Epithelial cell of proximal tubule (primary cell): ENCODE data around the gene RNF217. TPM values are rescaled to one million over a fixed set of nuclear protein-coding genes. Genes with fewer than 3 reads are reported as not detected.
"Not testable (repeated sequence)": the region's sequence is repeated elsewhere in the genome, so short reads cannot be mapped to it uniquely, and the experiment has no call there.

Source experiments
- DNase-seq: peaks from one replicate; pipeline ENCODE4 v3.0.0-alpha.2; 2011; ENCODE audit warnings: low read depth
- H3K4me3 ChIP-seq: 2 replicates; pipeline ENCODE4 v1.5.1; 2011; ENCODE audit warnings: low read depth, mild to moderate bottlenecking, low read length
- total RNA-seq: library from RNA; depleted of rRNA; stranded (reverse); fragments of >200 nt; gene quantifications from 2 replicates; pipeline ENCODE4 v1.2.3, GENCODE V29; 2015
- TF ChIP-seq, protein P1 (sequence below): conservative IDR thresholded peaks from 2 replicates; pipeline ENCODE4 v1.5.1; 2012; ENCODE audit warnings: low read depth, mild to moderate bottlenecking, low read length

The RNF217 gene
- total RNA-seq, 1 donor from 2014 or later, result 12.6 TPM

DNA sequence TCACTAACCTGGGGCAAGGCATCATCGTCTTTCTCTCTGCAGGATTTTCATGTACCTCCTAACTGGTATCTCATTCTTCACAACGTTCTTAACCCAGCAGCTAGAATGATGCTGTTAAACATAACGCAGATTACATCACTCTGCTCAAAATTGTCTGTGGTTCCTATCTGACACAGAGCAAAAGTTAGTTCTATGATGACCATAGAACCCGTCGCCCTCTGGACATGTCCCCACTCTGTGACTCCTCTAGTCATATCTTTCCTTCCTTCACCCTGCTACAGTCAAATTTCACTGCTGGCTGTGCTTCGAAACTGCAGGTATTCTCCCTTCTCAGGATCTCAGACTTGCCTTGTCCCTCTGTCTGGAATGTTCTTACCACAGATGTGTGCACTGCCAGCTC lies 103.9 kb downstream of the RNF217 start:
- TF ChIP-seq, protein P1, sequence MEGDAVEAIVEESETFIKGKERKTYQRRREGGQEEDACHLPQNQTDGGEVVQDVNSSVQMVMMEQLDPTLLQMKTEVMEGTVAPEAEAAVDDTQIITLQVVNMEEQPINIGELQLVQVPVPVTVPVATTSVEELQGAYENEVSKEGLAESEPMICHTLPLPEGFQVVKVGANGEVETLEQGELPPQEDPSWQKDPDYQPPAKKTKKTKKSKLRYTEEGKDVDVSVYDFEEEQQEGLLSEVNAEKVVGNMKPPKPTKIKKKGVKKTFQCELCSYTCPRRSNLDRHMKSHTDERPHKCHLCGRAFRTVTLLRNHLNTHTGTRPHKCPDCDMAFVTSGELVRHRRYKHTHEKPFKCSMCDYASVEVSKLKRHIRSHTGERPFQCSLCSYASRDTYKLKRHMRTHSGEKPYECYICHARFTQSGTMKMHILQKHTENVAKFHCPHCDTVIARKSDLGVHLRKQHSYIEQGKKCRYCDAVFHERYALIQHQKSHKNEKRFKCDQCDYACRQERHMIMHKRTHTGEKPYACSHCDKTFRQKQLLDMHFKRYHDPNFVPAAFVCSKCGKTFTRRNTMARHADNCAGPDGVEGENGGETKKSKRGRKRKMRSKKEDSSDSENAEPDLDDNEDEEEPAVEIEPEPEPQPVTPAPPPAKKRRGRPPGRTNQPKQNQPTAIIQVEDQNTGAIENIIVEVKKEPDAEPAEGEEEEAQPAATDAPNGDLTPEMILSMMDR, result no peak
- DNase-seq, result no peak
- no peak overlapping the region for H3K4me3 ChIP-seq

DNA sequence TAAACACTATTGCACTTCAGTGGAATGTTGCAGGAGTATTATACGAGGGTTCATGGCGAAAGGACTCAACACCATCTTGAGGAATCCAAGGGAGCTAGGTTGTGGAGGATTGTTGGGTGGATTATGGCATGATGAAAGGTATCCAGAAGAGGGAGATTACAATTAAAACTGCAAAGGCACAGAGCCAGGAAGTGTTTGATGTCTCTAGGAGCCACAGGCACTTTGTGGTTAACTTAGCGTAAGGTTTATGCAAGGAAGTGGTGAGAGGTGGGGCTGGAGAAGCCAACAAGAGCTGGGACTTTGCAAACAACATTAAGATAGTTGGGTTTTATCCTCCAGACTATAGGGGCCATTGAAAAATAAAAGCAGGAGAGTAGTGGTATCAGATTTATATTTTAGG lies 104.7 kb downstream of the RNF217 start:
- no peak overlapping the region for H3K4me3 ChIP-seq
- TF ChIP-seq, protein P1, result no peak
- DNase-seq, result no peak

DNA sequence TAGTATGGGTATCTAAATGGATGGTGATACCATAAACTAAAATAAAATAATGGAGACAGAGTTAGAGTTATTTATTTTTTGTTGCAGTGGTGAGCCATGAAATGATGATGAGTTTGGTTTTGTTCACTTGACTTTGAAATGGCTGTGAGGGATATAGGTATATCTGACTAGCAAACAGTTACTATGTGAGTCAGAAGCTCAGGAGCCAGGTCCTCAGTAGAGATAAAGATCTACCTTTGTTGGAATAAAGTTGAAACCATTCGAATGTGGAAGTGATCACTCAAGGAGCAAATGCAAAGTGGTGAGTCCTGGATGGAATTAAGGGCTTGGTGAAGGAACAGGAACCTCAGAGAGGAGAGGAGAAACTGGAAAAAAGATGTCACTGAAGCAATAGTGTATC lies 105.3 kb downstream of the RNF217 start:
- DNase-seq, result no peak
- H3K4me3 ChIP-seq, result no peak overlapping the region
- TF ChIP-seq, protein P1, result no peak

DNA sequence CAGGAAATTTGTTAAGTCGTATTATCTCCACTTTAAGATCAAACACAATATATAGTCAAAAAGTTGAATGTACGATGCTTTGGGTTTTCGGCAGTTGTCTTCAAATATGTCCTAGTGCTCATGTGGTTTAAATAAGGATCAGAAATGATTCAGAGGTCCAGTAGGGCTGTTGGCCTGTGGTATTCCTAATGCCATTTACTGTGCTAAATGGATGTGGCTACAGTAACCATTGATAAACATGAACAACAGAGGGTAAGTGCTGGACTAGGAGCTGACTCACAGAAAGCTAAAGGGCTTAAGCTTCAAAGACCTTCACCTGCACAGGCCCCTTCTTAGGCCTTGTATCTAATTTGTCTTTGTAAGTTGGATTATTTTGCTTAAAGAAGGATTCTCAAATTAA lies 110.8 kb downstream of the RNF217 start:
- DNase-seq, result no peak
- H3K4me3 ChIP-seq, result no peak overlapping the region
- TF ChIP-seq, protein P1, result no peak

DNA sequence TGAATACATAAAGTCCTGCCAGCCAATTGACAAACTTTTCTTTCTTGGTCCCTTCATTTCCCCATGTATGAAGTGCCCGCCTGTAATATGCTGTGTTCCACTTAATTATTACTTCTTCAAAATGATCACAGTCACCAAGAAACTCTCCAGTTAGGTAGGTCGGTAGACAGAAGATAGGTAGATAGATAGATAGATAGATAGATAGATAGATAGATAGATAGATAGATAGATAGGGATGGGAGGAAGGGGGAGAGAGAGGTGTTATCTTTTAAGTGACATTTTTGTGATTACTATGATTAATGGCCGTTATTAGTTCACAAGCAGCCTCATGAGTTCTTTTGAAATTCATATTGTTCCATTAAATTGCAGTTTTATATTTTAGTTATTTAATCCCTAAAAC lies 111.9 kb downstream of the RNF217 start:
- no peak for DNase-seq
- TF ChIP-seq, protein P1, result no peak
- no peak overlapping the region for H3K4me3 ChIP-seq

DNA sequence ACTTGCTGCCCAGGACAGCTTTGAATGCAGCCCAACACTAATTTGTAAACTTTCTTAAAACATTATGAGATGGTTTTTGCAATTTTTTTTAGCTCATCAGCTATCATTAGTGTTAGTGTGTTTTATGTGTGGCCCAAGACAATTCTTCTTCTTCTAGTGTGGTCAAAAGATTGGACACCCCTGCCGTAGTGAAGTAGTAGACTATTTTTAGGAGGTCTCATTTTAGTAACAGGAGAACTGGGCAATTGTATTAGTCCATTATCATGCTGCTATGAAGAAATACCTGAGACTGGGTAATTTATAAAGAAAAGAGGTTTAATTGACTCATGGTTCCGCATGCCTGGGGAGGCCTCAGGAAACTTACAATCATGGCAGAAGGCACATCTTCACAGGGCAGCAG lies 112.8 kb downstream of the RNF217 start:
- DNase-seq, H3K4me3 ChIP-seq: not testable (repeated sequence)

DNA sequence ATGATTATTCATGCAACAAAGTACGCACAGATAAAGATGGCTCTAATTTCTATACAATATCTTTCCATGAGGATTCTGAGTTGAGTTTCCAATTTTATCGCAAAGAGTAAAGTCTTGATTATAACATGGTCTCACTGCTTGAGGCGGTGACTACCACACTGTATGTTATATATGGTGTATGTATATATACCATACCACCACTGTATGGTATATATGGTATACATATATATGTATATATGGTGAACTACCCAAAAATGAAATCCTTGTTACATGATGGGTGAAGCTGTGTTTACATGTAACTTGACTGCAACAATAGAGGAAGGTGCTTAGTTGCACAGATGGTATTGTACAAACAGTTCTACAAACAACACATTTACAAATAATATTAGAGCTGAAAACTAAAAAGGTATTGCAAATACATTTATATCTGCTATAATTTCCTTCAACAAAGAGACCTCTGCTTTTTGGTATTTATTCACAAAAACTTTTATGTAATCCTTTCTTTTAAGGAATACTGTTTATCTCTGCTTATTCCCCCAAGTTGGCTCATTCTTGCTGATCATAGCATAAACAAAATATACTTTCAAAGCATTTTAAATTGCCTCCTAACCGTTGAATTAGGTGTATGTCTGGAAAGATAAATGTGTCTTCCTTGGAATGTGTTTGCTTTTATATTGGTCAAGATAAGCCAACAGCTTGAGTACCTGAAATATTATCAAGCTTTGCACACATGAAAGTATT lies 113.7 kb downstream of the RNF217 start:
- no peak overlapping the region for H3K4me3 ChIP-seq
- TF ChIP-seq, protein P1, result no peak
- no peak for DNase-seq
